HEK293T (cell line): ENCODE data around the gene POLR2I.

Source experiments
- L3MBTL2 ChIP-seq: fragments of 450-650 bp; conservative IDR thresholded peaks from 2 replicates; pipeline ENCODE4 v1.6.1; 2016; ENCODE audit warnings: mild to moderate bottlenecking
- SP1 ChIP-seq: fragments of 450-650 bp; IDR thresholded peaks from 2 replicates; pipeline ENCODE4 v1.6.1; 2017

GRCh38 chr19:36073121-36073876 lies 41.4 kb downstream of the POLR2I start:
- TF ChIP-seq L3MBTL2 (no peak), SP1 (no peak)
